WTC11 (cell line): ENCODE results near the gene ZNF317. TPM values are rescaled to one million over a fixed set of nuclear protein-coding genes. Genes with fewer than 3 reads are reported as not detected.
A peak's percentile ranks its signal among the peaks of the same experiment; 100 is the strongest.

ENCODE experiments used
- ATAC-seq: fragments of 200-7000 bp; cut with Tn5 transposase; 2 replicates; pipeline ENCODE4 v1.10.0; 2021; ENCODE audit warnings: mild to moderate bottlenecking, moderate library complexity
- CTCF ChIA-PET: fragments of 300-600 bp; sonication (Branson Sonifier 250); formaldehyde crosslinking; loops from one replicate; lab custom pipeline; 2021; ENCODE audit warnings: antibody characterized with exemption; lab: Charles Lee
- POLR2A ChIA-PET: fragments of 350-600 bp; sonication (Branson Sonifier 250); formaldehyde crosslinking; loops from one replicate; lab custom pipeline; 2021; ENCODE audit warnings: antibody characterized with exemption; lab: Charles Lee
- DNase-seq: peaks from one replicate; pipeline ENCODE4 v3.0.0; 2021; ENCODE audit warnings: low spot score
- H3K27ac Mint-ChIP-seq: 2 replicates; pipeline ENCODE4 v1.8.0; 2021; ENCODE audit warnings: mixed read lengths
- H3K27me3 Mint-ChIP-seq: 2 replicates; pipeline ENCODE4 v1.8.0; 2021; ENCODE audit warnings: low read depth, mild to moderate bottlenecking, moderate library complexity, mixed read lengths
- H3K36me3 Mint-ChIP-seq: 2 replicates; pipeline ENCODE4 v1.8.0; 2021; ENCODE audit warnings: mixed read lengths
- H3K4me1 Mint-ChIP-seq: 2 replicates; pipeline ENCODE4 v1.8.0; 2022; ENCODE audit warnings: mixed read lengths
- H3K4me3 Mint-ChIP-seq: 2 replicates; pipeline ENCODE4 v1.8.0; 2021; ENCODE audit warnings: mild to moderate bottlenecking, moderate library complexity, mixed read lengths
- H3K9me3 Mint-ChIP-seq: 2 replicates; pipeline ENCODE4 v1.8.0; 2021; ENCODE audit warnings: mixed read lengths
- FOXJ3 ChIP-seq: sonication (generic); formaldehyde crosslinking; IDR thresholded peaks from 2 replicates; pipeline ENCODE4 v1.9.0; 2021; ENCODE audit warnings: missing genetic modification reagents, mild to moderate bottlenecking, borderline replicate concordance
- FOXP1 ChIP-seq: sonication (generic); formaldehyde crosslinking; IDR thresholded peaks from 2 replicates; pipeline ENCODE4 v1.8.0; 2022; ENCODE audit warnings: missing genetic modification reagents, mild to moderate bottlenecking, moderate library complexity, borderline replicate concordance
- GTF2I ChIP-seq: fragments of 250-450 bp; sonication (Bioruptor Pico); conservative IDR thresholded peaks from 2 replicates; pipeline ENCODE4 v1.4.0; 2021; ENCODE audit warnings: mild to moderate bottlenecking
- SMAD3 ChIP-seq: sonication (generic); formaldehyde crosslinking; IDR thresholded peaks from 2 replicates; pipeline ENCODE4 v1.8.0; 2022; ENCODE audit warnings: missing genetic modification reagents, mild to moderate bottlenecking, borderline replicate concordance
- SMAD4 ChIP-seq: sonication (generic); formaldehyde crosslinking; IDR thresholded peaks from 2 replicates; pipeline ENCODE4 v1.8.0; 2022; ENCODE audit warnings: mild to moderate bottlenecking, missing genetic modification reagents
- ZNF263 ChIP-seq: sonication (generic); formaldehyde crosslinking; IDR thresholded peaks from 2 replicates; pipeline ENCODE4 v1.8.1; 2022; ENCODE audit warnings: low read depth, mild to moderate bottlenecking, moderate library complexity, missing genetic modification reagents
- ZNF317 ChIP-seq: sonication (generic); formaldehyde crosslinking; IDR thresholded peaks from 2 replicates; pipeline ENCODE4 v1.8.1; 2023; ENCODE audit warnings: low read depth, mild to moderate bottlenecking, moderate library complexity, missing genetic modification reagents, borderline replicate concordance
- ZNF396 ChIP-seq: fragments of 250-450 bp; sonication (Bioruptor Pico); IDR thresholded peaks from 2 replicates; pipeline ENCODE4 v1.8.0; 2021; ENCODE audit warnings: mild to moderate bottlenecking, moderate library complexity, borderline replicate concordance
- ZNF423 ChIP-seq: fragments of 250-450 bp; sonication (Bioruptor Pico); IDR thresholded peaks from 2 replicates; pipeline ENCODE4 v2.1.2; 2022; ENCODE audit warnings: mild to moderate bottlenecking, moderate library complexity
- ZNF671 ChIP-seq: fragments of 250-450 bp; sonication (Bioruptor Pico); IDR thresholded peaks from 2 replicates; pipeline ENCODE4 v1.8.0; 2021; ENCODE audit warnings: mild to moderate bottlenecking
- total RNA-seq: library from RNA; stranded (reverse); gene quantifications from 3 replicates; pipeline ENCODE4 v1.2.3, GENCODE V29; 2021
- TF ChIP-seq, protein P1 (sequence below): sonication (generic); formaldehyde crosslinking; IDR thresholded peaks from 2 replicates; pipeline ENCODE4 v1.8.0; 2022; ENCODE audit warnings: mild to moderate bottlenecking, missing genetic modification reagents
- TF ChIP-seq, protein P2 (sequence below): fragments of 200-600 bp; IDR thresholded peaks from 2 replicates; pipeline ENCODE4 v1.8.0; 2022; ENCODE audit warnings: antibody characterized with exemption
- TF ChIP-seq, protein P3 (sequence below): sonication (generic); formaldehyde crosslinking; IDR thresholded peaks from 2 replicates; pipeline ENCODE4 v1.8.0; 2022; ENCODE audit warnings: mild to moderate bottlenecking, missing genetic modification reagents
- TF ChIP-seq, protein P4 (sequence below): sonication (generic); formaldehyde crosslinking; IDR thresholded peaks from 2 replicates; pipeline ENCODE4 v1.8.1; 2023; ENCODE audit warnings: mild to moderate bottlenecking, missing genetic modification reagents
- TF ChIP-seq, protein P5 (sequence below): fragments of 250-450 bp; sonication (Bioruptor Pico); IDR thresholded peaks from 2 replicates; pipeline ENCODE4 v1.9.0; 2021; ENCODE audit warnings: mild to moderate bottlenecking, borderline replicate concordance
- TF ChIP-seq, protein P6 (sequence below): sonication (generic); formaldehyde crosslinking; IDR thresholded peaks from 2 replicates; pipeline ENCODE4 v1.8.1; 2023; ENCODE audit warnings: mild to moderate bottlenecking, missing genetic modification reagents, borderline replicate concordance

ZNF317 gene
- total RNA-seq, 1 experiment from 2014 or later, result 38.7 TPM

DNA sequence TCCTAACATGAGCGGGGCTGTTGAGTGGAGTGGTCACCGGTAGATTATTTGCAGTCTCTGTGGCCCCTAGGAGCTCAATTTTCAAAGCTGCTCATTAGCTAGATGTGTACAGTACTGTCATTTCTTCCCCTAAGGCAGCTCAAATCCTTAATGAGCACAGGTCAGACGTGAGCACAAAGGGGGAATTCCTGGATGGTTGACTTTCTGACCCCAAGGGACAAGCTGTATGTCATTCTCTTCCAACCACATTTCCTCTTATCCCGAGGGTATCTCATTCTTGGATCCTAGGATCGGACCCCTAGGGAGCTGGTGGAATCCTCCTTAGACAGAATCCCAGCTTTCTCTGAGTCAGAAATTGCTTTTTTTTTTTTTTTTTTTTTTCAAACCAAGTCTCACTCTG, 7.8 kb upstream of the ZNF317 start:
- TF ChIP-seq GTF2I (CRISPR knock-in tag) (no peak), ZNF317 (CRISPR knock-in tag) (no peak), ZNF396 (no peak), ZNF263 (CRISPR knock-in tag) (no peak)
- TF ChIP-seq, protein P1, sequence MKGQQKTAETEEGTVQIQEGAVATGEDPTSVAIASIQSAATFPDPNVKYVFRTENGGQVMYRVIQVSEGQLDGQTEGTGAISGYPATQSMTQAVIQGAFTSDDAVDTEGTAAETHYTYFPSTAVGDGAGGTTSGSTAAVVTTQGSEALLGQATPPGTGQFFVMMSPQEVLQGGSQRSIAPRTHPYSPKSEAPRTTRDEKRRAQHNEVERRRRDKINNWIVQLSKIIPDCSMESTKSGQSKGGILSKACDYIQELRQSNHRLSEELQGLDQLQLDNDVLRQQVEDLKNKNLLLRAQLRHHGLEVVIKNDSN (CRISPR knock-in tag), result no peak
- TF ChIP-seq, protein P2, sequence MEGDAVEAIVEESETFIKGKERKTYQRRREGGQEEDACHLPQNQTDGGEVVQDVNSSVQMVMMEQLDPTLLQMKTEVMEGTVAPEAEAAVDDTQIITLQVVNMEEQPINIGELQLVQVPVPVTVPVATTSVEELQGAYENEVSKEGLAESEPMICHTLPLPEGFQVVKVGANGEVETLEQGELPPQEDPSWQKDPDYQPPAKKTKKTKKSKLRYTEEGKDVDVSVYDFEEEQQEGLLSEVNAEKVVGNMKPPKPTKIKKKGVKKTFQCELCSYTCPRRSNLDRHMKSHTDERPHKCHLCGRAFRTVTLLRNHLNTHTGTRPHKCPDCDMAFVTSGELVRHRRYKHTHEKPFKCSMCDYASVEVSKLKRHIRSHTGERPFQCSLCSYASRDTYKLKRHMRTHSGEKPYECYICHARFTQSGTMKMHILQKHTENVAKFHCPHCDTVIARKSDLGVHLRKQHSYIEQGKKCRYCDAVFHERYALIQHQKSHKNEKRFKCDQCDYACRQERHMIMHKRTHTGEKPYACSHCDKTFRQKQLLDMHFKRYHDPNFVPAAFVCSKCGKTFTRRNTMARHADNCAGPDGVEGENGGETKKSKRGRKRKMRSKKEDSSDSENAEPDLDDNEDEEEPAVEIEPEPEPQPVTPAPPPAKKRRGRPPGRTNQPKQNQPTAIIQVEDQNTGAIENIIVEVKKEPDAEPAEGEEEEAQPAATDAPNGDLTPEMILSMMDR, result no peak
- TF ChIP-seq, protein P3, sequence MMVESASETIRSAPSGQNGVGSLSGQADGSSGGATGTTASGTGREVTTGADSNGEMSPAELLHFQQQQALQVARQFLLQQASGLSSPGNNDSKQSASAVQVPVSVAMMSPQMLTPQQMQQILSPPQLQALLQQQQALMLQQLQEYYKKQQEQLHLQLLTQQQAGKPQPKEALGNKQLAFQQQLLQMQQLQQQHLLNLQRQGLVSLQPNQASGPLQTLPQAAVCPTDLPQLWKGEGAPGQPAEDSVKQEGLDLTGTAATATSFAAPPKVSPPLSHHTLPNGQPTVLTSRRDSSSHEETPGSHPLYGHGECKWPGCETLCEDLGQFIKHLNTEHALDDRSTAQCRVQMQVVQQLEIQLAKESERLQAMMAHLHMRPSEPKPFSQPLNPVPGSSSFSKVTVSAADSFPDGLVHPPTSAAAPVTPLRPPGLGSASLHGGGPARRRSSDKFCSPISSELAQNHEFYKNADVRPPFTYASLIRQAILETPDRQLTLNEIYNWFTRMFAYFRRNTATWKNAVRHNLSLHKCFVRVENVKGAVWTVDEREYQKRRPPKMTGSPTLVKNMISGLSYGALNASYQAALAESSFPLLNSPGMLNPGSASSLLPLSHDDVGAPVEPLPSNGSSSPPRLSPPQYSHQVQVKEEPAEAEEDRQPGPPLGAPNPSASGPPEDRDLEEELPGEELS (CRISPR knock-in tag), result no peak
- TF ChIP-seq, all 79 proteins: peak for 0
- ATAC-seq (no peak), DNase-seq (no peak)
- Mint-ChIP-seq H3K36me3 (peaks cover 12% of the 10 kb centered on the region; the same call in 1 of the 2 replicates), H3K27ac (no peak overlapping the region), H3K4me1 (no peaks in the 10 kb centered on the region), H3K27me3 (peaks cover 17% of the 10 kb centered on the region), H3K9me3 (peaks cover 28% of the 10 kb centered on the region), H3K4me3 (no peak overlapping the region)
- CTCF ChIA-PET, result interaction anchor here (0.5 to 0.7 kb wide), 2 partner anchors 208 to 753 kb away, joined by 4 to 6 read pairs; no protein-coding TSS in a partner anchor
- POLR2A ChIA-PET, result no interaction called here

DNA sequence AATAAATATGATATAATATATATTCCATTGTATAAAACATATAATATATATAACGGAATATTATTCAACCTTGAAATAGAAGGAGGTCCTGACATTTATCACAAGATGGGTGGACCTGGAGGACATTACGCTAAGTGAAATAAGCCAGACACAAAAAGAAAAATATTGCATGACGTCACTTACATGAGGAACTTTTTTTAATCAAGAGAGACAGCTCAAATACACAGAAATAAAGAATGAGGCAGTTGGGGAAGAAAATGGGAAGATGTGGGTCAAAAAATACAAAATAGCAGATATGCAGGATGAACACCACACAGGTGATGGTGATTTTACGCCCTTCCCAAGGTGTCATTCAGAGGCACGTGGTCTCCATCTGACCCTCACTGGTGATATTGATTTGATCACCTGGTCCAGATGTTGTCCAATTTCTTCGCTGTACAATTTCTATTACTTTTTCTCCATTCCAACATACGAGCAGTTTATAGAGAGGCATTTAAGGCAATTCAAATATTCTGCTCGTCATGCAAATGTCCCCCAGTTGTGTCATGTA, 513 bp upstream of the ZNF317 start:
- Mint-ChIP-seq H3K9me3 (peaks cover 15% of the 10 kb centered on the region), H3K27ac (peak overlapping the region; percentile 97; the same call in 1 of the 2 replicates), H3K27me3 (no peaks in the 10 kb centered on the region), H3K36me3 (peaks cover 21% of the 10 kb centered on the region)
- CTCF ChIA-PET, result no interaction called here
- no peak for TF ChIP-seq ZNF396
- TF ChIP-seq SMAD3 (CRISPR knock-in tag), result no peak
- TF ChIP-seq, protein P4, sequence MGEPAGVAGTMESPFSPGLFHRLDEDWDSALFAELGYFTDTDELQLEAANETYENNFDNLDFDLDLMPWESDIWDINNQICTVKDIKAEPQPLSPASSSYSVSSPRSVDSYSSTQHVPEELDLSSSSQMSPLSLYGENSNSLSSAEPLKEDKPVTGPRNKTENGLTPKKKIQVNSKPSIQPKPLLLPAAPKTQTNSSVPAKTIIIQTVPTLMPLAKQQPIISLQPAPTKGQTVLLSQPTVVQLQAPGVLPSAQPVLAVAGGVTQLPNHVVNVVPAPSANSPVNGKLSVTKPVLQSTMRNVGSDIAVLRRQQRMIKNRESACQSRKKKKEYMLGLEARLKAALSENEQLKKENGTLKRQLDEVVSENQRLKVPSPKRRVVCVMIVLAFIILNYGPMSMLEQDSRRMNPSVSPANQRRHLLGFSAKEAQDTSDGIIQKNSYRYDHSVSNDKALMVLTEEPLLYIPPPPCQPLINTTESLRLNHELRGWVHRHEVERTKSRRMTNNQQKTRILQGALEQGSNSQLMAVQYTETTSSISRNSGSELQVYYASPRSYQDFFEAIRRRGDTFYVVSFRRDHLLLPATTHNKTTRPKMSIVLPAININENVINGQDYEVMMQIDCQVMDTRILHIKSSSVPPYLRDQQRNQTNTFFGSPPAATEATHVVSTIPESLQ, result no peak
- TF ChIP-seq FOXP1 (CRISPR knock-in tag), result no peak
- TF ChIP-seq ZNF671 (CRISPR knock-in tag), result no peak
- TF ChIP-seq SMAD4 (CRISPR knock-in tag), result no peak
- TF ChIP-seq FOXJ3, result no peak
- TF ChIP-seq, protein P5, sequence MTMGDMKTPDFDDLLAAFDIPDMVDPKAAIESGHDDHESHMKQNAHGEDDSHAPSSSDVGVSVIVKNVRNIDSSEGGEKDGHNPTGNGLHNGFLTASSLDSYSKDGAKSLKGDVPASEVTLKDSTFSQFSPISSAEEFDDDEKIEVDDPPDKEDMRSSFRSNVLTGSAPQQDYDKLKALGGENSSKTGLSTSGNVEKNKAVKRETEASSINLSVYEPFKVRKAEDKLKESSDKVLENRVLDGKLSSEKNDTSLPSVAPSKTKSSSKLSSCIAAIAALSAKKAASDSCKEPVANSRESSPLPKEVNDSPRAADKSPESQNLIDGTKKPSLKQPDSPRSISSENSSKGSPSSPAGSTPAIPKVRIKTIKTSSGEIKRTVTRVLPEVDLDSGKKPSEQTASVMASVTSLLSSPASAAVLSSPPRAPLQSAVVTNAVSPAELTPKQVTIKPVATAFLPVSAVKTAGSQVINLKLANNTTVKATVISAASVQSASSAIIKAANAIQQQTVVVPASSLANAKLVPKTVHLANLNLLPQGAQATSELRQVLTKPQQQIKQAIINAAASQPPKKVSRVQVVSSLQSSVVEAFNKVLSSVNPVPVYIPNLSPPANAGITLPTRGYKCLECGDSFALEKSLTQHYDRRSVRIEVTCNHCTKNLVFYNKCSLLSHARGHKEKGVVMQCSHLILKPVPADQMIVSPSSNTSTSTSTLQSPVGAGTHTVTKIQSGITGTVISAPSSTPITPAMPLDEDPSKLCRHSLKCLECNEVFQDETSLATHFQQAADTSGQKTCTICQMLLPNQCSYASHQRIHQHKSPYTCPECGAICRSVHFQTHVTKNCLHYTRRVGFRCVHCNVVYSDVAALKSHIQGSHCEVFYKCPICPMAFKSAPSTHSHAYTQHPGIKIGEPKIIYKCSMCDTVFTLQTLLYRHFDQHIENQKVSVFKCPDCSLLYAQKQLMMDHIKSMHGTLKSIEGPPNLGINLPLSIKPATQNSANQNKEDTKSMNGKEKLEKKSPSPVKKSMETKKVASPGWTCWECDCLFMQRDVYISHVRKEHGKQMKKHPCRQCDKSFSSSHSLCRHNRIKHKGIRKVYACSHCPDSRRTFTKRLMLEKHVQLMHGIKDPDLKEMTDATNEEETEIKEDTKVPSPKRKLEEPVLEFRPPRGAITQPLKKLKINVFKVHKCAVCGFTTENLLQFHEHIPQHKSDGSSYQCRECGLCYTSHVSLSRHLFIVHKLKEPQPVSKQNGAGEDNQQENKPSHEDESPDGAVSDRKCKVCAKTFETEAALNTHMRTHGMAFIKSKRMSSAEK, result no peak
- TF ChIP-seq ZNF423 (CRISPR knock-in tag), result no peak
- TF ChIP-seq, protein P6, sequence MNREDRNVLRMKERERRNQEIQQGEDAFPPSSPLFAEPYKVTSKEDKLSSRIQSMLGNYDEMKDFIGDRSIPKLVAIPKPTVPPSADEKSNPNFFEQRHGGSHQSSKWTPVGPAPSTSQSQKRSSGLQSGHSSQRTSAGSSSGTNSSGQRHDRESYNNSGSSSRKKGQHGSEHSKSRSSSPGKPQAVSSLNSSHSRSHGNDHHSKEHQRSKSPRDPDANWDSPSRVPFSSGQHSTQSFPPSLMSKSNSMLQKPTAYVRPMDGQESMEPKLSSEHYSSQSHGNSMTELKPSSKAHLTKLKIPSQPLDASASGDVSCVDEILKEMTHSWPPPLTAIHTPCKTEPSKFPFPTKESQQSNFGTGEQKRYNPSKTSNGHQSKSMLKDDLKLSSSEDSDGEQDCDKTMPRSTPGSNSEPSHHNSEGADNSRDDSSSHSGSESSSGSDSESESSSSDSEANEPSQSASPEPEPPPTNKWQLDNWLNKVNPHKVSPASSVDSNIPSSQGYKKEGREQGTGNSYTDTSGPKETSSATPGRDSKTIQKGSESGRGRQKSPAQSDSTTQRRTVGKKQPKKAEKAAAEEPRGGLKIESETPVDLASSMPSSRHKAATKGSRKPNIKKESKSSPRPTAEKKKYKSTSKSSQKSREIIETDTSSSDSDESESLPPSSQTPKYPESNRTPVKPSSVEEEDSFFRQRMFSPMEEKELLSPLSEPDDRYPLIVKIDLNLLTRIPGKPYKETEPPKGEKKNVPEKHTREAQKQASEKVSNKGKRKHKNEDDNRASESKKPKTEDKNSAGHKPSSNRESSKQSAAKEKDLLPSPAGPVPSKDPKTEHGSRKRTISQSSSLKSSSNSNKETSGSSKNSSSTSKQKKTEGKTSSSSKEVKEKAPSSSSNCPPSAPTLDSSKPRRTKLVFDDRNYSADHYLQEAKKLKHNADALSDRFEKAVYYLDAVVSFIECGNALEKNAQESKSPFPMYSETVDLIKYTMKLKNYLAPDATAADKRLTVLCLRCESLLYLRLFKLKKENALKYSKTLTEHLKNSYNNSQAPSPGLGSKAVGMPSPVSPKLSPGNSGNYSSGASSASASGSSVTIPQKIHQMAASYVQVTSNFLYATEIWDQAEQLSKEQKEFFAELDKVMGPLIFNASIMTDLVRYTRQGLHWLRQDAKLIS (CRISPR knock-in tag), result no peak
- TF ChIP-seq, all 79 proteins: peak for 0
- H3K4me3 Mint-ChIP-seq, result peak overlapping the region; percentile 99
- POLR2A ChIA-PET, result interaction anchor here (0.6 kb wide), 1 partner anchor 10 kb away, joined by 3 read pairs; no protein-coding TSS in a partner anchor
- peaks cover 24% of the 10 kb centered on the region for H3K4me1 Mint-ChIP-seq
- ATAC-seq (no peak), DNase-seq (no peak)
